Right lobe of liver (tissue), 4 donors: ENCODE data around the gene UBE2O.

Experiments
- POLR2A ChIP-seq: fragments of 450-650 bp; IDR thresholded peaks from one replicate; pipeline ENCODE4 v1.6.1; 2017; ENCODE audit warnings: antibody characterized with exemption, mild to moderate bottlenecking
- TF ChIP-seq, protein P1 (sequence below), 4 donors: fragments of 200-600 bp in 3 of 4; fragments of 450-650 bp in 1 of 4; IDR thresholded peaks; one replicate each; pipeline versions ENCODE4 v1.5.1 to v1.8.0; 2016 to 2022; ENCODE audit warnings: antibody characterized with exemption in 4 of 4, mild to moderate bottlenecking in 2 of 4
- donor health status: DM: no; HTN: no; CAD: no.
- donor health status: DM: no; HTN: no; CAD: no.
- donor health status: DM: no; HTN: yes; CAD: no.

DNA sequence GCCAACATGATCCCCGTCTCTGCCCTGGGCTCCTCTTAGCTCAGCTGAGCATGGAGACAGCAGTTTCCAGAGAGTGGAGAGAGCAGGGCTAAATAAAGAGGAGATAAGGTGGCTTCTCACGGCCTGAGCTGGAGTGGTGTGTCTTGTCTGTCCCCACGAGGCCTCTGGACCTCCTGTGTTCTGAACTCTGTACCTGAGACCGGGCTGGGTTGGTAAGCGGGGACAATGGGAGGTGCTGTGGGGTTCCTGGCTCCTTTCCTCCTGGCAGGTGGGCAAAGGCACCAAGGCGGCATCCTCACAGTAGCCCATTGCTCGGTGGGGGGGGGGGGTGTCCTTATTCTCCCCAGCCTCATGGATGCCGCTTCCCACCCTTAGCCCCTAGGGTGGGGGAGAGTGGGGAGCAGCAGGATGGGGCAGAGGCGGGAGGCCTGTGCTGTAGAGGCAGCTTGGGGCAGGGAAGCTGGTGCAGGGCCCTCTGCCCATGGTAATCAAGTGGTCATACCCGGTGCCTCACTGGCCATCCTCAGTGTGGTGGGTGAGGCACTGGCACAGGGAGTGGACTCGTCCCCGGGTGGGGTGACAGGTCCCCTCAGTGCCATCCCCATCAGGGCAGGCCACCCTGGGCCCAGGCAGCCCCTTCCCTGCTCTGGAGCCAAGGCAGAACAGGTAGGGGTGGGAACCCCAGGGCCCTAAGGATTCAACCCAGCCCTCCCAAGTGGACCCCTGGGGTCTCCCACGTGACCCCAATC lies 17.2 kb upstream of the UBE2O start:
- TF ChIP-seq, protein P1, sequence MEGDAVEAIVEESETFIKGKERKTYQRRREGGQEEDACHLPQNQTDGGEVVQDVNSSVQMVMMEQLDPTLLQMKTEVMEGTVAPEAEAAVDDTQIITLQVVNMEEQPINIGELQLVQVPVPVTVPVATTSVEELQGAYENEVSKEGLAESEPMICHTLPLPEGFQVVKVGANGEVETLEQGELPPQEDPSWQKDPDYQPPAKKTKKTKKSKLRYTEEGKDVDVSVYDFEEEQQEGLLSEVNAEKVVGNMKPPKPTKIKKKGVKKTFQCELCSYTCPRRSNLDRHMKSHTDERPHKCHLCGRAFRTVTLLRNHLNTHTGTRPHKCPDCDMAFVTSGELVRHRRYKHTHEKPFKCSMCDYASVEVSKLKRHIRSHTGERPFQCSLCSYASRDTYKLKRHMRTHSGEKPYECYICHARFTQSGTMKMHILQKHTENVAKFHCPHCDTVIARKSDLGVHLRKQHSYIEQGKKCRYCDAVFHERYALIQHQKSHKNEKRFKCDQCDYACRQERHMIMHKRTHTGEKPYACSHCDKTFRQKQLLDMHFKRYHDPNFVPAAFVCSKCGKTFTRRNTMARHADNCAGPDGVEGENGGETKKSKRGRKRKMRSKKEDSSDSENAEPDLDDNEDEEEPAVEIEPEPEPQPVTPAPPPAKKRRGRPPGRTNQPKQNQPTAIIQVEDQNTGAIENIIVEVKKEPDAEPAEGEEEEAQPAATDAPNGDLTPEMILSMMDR (IDR thresholded peaks at IDR 0.05): no peak
- TF ChIP-seq POLR2A: no peak
